K562 (cell line): ENCODE data around the gene CDCA7. TPM values are rescaled to one million over a fixed set of nuclear protein-coding genes. Genes with fewer than 3 reads are reported as not detected.
A peak's percentile ranks its signal among the peaks of the same experiment; 100 is the strongest.

Source experiments
- CBFA2T2 ChIP-seq: fragments of 450-650 bp; conservative IDR thresholded peaks from 2 replicates; pipeline ENCODE4 v1.6.1; 2017; ENCODE audit warnings: mild to moderate bottlenecking
- CHD2 ChIP-seq: IDR thresholded peaks from 2 replicates; pipeline ENCODE4 v1.6.1; 2011; ENCODE audit warnings: low read depth, low read length
- CHD4 ChIP-seq: fragments of 200-600 bp; sonication (generic); IDR thresholded peaks from 3 replicates; pipeline ENCODE4 v1.6.1; 2012; ENCODE audit warnings: low read depth, mild to moderate bottlenecking, mixed read lengths, low read length, inconsistent platforms; ENCODE audit not compliant: insufficient read depth, insufficient replicate concordance, poor library complexity, severe bottlenecking
- CREM ChIP-seq: IDR thresholded peaks from 2 replicates; pipeline ENCODE4 v1.6.1; 2014; ENCODE audit warnings: antibody characterized with exemption, low read depth
- EGR1 ChIP-seq: fragments of 450-650 bp; conservative IDR thresholded peaks from 2 replicates; pipeline ENCODE4 v1.6.1; 2017; ENCODE audit warnings: mild to moderate bottlenecking
- GATA2 ChIP-seq: sonication (generic); formaldehyde crosslinking; IDR thresholded peaks from 2 replicates; pipeline ENCODE4 v1.4.0; 2020; ENCODE audit warnings: mild to moderate bottlenecking, missing genetic modification reagents
- KLF10 ChIP-seq: fragments of 250-450 bp; sonication (Bioruptor Pico); IDR thresholded peaks from 2 replicates; pipeline ENCODE4 v1.6.1; 2021; ENCODE audit warnings: matching md5 sums
- MLLT1 ChIP-seq, 2 experiments: fragments of 450-650 bp; IDR thresholded peaks; 2 replicates each; pipeline ENCODE4 v1.6.1; 2016
- NBN ChIP-seq: fragments of 450-650 bp; IDR thresholded peaks from 2 replicates; pipeline ENCODE4 v1.6.1; 2016; ENCODE audit warnings: low read depth, mild to moderate bottlenecking
- POLR2AphosphoS2 ChIP-seq: IDR thresholded peaks from 2 replicates; pipeline ENCODE4 v1.6.1; 2012; ENCODE audit warnings: low read length, improper control_type of control experiment
- PRDM10 ChIP-seq: fragments of 450-650 bp; IDR thresholded peaks from 2 replicates; pipeline ENCODE4 v1.6.1; 2018; ENCODE audit not compliant: partially characterized antibody
- RBM17 ChIP-seq: fragments of 200-400 bp; formaldehyde crosslinking; IDR thresholded peaks from 2 replicates; pipeline ENCODE4 v1.6.1; 2017; ENCODE audit warnings: low read depth, mild to moderate bottlenecking, low read length, borderline replicate concordance
- SMARCA4 ChIP-seq: fragments of 450-650 bp; IDR thresholded peaks from 2 replicates; pipeline ENCODE4 v1.6.1; 2016
- SMARCC2 ChIP-seq: fragments of 450-650 bp; IDR thresholded peaks from 2 replicates; pipeline ENCODE4 v1.6.1; 2017; ENCODE audit warnings: antibody characterized with exemption, moderate library complexity, mild to moderate bottlenecking, low read depth
- YY1 ChIP-seq, 3 experiments: IDR thresholded peaks; 2 replicates each; pipeline ENCODE4 v1.6.1; 2011; ENCODE audit warnings: low read length in 2 of 3, mild to moderate bottlenecking in 2 of 3, moderate library complexity in 2 of 3, borderline replicate concordance in 1 of 3, control low read depth in 1 of 3, low read depth in 1 of 3; ENCODE audit not compliant: insufficient read depth in 3 of 3, insufficient replicate concordance in 2 of 3, control insufficient read depth in 1 of 3, insufficient read length in 1 of 3; ENCODE audit errors: extremely low read depth in 1 of 3
- ZNF217 ChIP-seq: sonication (generic); formaldehyde crosslinking; IDR thresholded peaks from 2 replicates; pipeline ENCODE4 v1.8.0; 2022; ENCODE audit warnings: mild to moderate bottlenecking, missing genetic modification reagents
- polyA plus RNA-seq, 8 experiments: library from polyadenylated mRNA; depleted of rRNA in 4 of 8; stranded (reverse) in 5 of 8; unstranded in 3 of 8; fragments of >200 nt; fragmentation: Nextera tagmentation in 2 of 8; fragmentation: Illumina TruSeq in 1 of 8; extraction: Ambion mirVana in 2 of 8; extraction: Trizol in 1 of 8; gene quantifications; 2 replicates each; pipeline versions ENCODE4 v1.2.1 to v1.2.3, GENCODE V29; 2011 to 2014; ENCODE audit warnings: inconsistent platforms in 1 of 8, missing spikeins in 1 of 8
- total RNA-seq, 7 experiments: library from RNA; depleted of rRNA in 6 of 7; stranded (reverse); fragments of >200 nt in 6 of 7; fragmentation: Illumina TruSeq in 2 of 7; extraction: Trizol in 2 of 7; gene quantifications; 2 replicates each; pipeline versions ENCODE4 v1.2.1 to v1.2.3, GENCODE V29; 2011 to 2021; ENCODE audit warnings: low replicate concordance in 1 of 7
- TF ChIP-seq, protein P1 (sequence below): sonication (generic); formaldehyde crosslinking; IDR thresholded peaks from 2 replicates; pipeline ENCODE4 v1.8.0; 2022; ENCODE audit warnings: missing genetic modification reagents, mild to moderate bottlenecking, borderline replicate concordance
- TF ChIP-seq, protein P2 (sequence below): fragments of 450-650 bp; IDR thresholded peaks from 2 replicates; pipeline ENCODE4 v1.6.1; 2016; ENCODE audit warnings: missing biosample characterization, missing genetic modification characterization
- TF ChIP-seq, protein P3 (sequence below): fragments of 250-450 bp; sonication (Bioruptor Pico); IDR thresholded peaks from 2 replicates; pipeline ENCODE4 v1.4.0; 2020

The CDCA7 gene
- total and polyA plus RNA-seq, 9 of the 15 experiments (the other 6 are each of a cell fraction or from before 2014, with no cell fraction given) = 28.5 to 122 (median 51.0) TPM

- TF ChIP-seq NBN (no peak), CBFA2T2 (no peak), CHD2 (no peak), SMARCC2 (peak; percentile 34; the same call in 1 of the 2 replicates), PRDM10 (peak; percentile 96), MLLT1 (IDR thresholded peaks at IDR 0.05) (0 out of 4 replicates have a peak, but pooled peaks of 1 of the 2 experiments have one; percentile 23), GATA2 (CRISPR knock-in tag) (no peak), RBM17 (no peak), CREM (no peak), ZNF217 (CRISPR knock-in tag) (no peak), YY1 (IDR thresholded peaks at IDR 0.05; ENCODE audit: borderline replicate concordance in 1 of 3, control insufficient read depth in 1 of 3, extremely low read depth in 1 of 3, insufficient read depth in 3 of 3, insufficient read length in 1 of 3, insufficient replicate concordance in 2 of 3, low read depth in 1 of 3, low read length in 2 of 3) (peak in 1 of 3 experiments; percentile 6), KLF10 (CRISPR knock-in tag) (no peak), POLR2AphosphoS2 (no peak), CHD4 (no peak), EGR1 (no peak), SMARCA4 (peak; percentile 59; the same call in 1 of the 2 replicates)
- TF ChIP-seq, protein P1, sequence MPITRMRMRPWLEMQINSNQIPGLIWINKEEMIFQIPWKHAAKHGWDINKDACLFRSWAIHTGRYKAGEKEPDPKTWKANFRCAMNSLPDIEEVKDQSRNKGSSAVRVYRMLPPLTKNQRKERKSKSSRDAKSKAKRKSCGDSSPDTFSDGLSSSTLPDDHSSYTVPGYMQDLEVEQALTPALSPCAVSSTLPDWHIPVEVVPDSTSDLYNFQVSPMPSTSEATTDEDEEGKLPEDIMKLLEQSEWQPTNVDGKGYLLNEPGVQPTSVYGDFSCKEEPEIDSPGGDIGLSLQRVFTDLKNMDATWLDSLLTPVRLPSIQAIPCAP = no peak
- TF ChIP-seq, protein P2, sequence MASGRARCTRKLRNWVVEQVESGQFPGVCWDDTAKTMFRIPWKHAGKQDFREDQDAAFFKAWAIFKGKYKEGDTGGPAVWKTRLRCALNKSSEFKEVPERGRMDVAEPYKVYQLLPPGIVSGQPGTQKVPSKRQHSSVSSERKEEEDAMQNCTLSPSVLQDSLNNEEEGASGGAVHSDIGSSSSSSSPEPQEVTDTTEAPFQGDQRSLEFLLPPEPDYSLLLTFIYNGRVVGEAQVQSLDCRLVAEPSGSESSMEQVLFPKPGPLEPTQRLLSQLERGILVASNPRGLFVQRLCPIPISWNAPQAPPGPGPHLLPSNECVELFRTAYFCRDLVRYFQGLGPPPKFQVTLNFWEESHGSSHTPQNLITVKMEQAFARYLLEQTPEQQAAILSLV (tag) = no peak
- TF ChIP-seq, protein P3, sequence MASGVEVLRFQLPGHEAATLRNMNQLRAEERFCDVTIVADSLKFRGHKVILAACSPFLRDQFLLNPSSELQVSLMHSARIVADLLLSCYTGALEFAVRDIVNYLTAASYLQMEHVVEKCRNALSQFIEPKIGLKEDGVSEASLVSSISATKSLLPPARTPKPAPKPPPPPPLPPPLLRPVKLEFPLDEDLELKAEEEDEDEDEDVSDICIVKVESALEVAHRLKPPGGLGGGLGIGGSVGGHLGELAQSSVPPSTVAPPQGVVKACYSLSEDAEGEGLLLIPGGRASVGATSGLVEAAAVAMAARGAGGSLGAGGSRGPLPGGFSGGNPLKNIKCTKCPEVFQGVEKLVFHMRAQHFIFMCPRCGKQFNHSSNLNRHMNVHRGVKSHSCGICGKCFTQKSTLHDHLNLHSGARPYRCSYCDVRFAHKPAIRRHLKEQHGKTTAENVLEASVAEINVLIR (CRISPR knock-in tag) = no peak
These were observed 545 bp upstream of the CDCA7 start (continued) for GRCh38 chr2:173354073-173354581.
